ENCODE measurements around the gene PTPRG. TPM values are rescaled to one million over a fixed set of nuclear protein-coding genes. Genes with fewer than 3 reads are reported as not detected.

The PTPRG gene
- total RNA-seq, 1 donor from 2014 or later = 80.7 TPM

DNA sequence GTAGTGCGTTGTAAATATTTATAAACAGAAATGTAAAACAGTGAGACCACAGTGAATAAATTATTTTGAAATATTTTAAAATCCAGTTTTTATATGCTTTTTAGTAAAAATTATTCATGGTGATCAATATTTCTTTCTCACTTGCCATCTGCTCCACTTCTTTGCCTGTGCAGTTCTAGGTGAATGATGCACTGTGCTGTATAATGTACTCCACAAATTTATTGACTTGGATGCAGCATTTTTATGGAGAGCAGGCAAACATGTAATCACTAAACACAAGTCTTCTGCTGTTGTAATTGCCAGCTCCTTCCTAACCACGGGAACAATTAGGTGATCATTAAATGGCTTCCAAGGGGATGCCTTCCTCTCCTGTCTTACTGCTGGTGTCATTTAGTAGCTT is 395.9 kb downstream of the PTPRG start:
- Mint-ChIP-seq H3K36me3 (ENCODE audit: low read depth, unreplicated experiment) (no peaks in the 10 kb centered on the region), H3K9me3 (ENCODE audit: unreplicated experiment) (no peaks in the 10 kb centered on the region), H3K4me3 (ENCODE audit: unreplicated experiment) (no peak overlapping the region), H3K27me3 (ENCODE audit: unreplicated experiment) (no peaks in the 10 kb centered on the region), H3K4me1 (ENCODE audit: unreplicated experiment) (no peaks in the 10 kb centered on the region), H3K27ac (ENCODE audit: unreplicated experiment) (no peak overlapping the region)
- no peak for DNase-seq (ENCODE audit: low spot score)
- no peak for TF ChIP-seq CTCF (IDR thresholded peaks at IDR 0.05; ENCODE audit: unreplicated experiment)

- no peak overlapping the region for H3K4me3 Mint-ChIP-seq (ENCODE audit: unreplicated experiment)
- no peak for DNase-seq (ENCODE audit: low spot score)
- no peak overlapping the region for H3K27ac Mint-ChIP-seq (ENCODE audit: unreplicated experiment)
- peaks cover 6% of the 10 kb centered on the region for H3K4me1 Mint-ChIP-seq (ENCODE audit: unreplicated experiment)
- no peaks in the 10 kb centered on the region for H3K36me3 Mint-ChIP-seq (ENCODE audit: low read depth, unreplicated experiment)
- no peaks in the 10 kb centered on the region for H3K9me3 Mint-ChIP-seq (ENCODE audit: unreplicated experiment)
- no peak for TF ChIP-seq CTCF (IDR thresholded peaks at IDR 0.05; ENCODE audit: unreplicated experiment)
- H3K27me3 Mint-ChIP-seq (ENCODE audit: unreplicated experiment) = no peaks in the 10 kb centered on the region
Observed at GRCh38 chr3:61960976-61961375, 399.6 kb downstream of the PTPRG start.

- no peaks in the 10 kb centered on the region for H3K9me3 Mint-ChIP-seq (ENCODE audit: unreplicated experiment)
- no peaks in the 10 kb centered on the region for H3K36me3 Mint-ChIP-seq (ENCODE audit: low read depth, unreplicated experiment)
- DNase-seq (ENCODE audit: low spot score) = no peak
- H3K4me1 Mint-ChIP-seq (ENCODE audit: unreplicated experiment) = peaks cover 6% of the 10 kb centered on the region
- H3K27me3 Mint-ChIP-seq (ENCODE audit: unreplicated experiment) = no peaks in the 10 kb centered on the region
- no peak for TF ChIP-seq CTCF (IDR thresholded peaks at IDR 0.05; ENCODE audit: unreplicated experiment)
- H3K27ac Mint-ChIP-seq (ENCODE audit: unreplicated experiment) = no peak overlapping the region
- no peak overlapping the region for H3K4me3 Mint-ChIP-seq (ENCODE audit: unreplicated experiment)
Observed at GRCh38 chr3:61961900-61962299, 400.5 kb downstream of the PTPRG start.

GRCh38 chr3:61964566-61964965 is 403.2 kb downstream of the PTPRG start:
- no peak for TF ChIP-seq CTCF (IDR thresholded peaks at IDR 0.05; ENCODE audit: unreplicated experiment)
- Mint-ChIP-seq H3K4me1 (ENCODE audit: unreplicated experiment) (peaks cover 8% of the 10 kb centered on the region), H3K27ac (ENCODE audit: unreplicated experiment) (no peak overlapping the region), H3K27me3 (ENCODE audit: unreplicated experiment) (no peaks in the 10 kb centered on the region), H3K36me3 (ENCODE audit: low read depth, unreplicated experiment) (no peaks in the 10 kb centered on the region), H3K4me3 (ENCODE audit: unreplicated experiment) (no peak overlapping the region), H3K9me3 (ENCODE audit: unreplicated experiment) (no peaks in the 10 kb centered on the region)
- no peak for DNase-seq (ENCODE audit: low spot score)

DNA sequence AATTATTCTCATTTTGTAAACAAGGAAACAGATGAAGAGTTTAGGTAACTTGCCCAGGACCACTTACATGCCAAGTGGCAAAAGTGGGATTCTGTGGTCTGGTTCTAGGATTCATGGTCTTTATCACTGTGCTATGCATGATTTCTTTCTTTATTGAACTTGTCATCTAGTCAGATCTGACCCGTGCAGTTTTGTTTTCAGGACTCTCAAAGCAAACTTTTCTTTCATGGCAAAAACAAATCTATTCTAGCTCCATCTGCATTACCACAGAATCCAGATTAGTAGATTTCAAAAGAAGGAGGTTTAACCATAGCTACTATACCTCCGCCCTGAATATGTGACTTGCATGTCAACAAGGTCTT is 404.4 kb downstream of the PTPRG start:
- TF ChIP-seq CTCF (IDR thresholded peaks at IDR 0.05; ENCODE audit: unreplicated experiment) = no peak
- H3K36me3 Mint-ChIP-seq (ENCODE audit: low read depth, unreplicated experiment) = no peaks in the 10 kb centered on the region
- no peak for DNase-seq (ENCODE audit: low spot score)
- no peak overlapping the region for H3K4me3 Mint-ChIP-seq (ENCODE audit: unreplicated experiment)
- no peaks in the 10 kb centered on the region for H3K9me3 Mint-ChIP-seq (ENCODE audit: unreplicated experiment)
- no peaks in the 10 kb centered on the region for H3K27me3 Mint-ChIP-seq (ENCODE audit: unreplicated experiment)
- peaks cover 8% of the 10 kb centered on the region for H3K4me1 Mint-ChIP-seq (ENCODE audit: unreplicated experiment)
- H3K27ac Mint-ChIP-seq (ENCODE audit: unreplicated experiment) = no peak overlapping the region

All from endothelial cell (in vitro differentiated cells).